ELR (cell line): ENCODE measurements around the gene ADAMTSL5.
"Not testable (repeated sequence)": the region's sequence is repeated elsewhere in the genome, so short reads cannot be mapped to it uniquely, and the experiment has no call there.

Experiments used
- DNase-seq: peaks from one replicate; pipeline ENCODE4 v3.0.0-alpha.2; 2015; ENCODE audit warnings: low read depth

ADAMTSL5 gene

DNA sequence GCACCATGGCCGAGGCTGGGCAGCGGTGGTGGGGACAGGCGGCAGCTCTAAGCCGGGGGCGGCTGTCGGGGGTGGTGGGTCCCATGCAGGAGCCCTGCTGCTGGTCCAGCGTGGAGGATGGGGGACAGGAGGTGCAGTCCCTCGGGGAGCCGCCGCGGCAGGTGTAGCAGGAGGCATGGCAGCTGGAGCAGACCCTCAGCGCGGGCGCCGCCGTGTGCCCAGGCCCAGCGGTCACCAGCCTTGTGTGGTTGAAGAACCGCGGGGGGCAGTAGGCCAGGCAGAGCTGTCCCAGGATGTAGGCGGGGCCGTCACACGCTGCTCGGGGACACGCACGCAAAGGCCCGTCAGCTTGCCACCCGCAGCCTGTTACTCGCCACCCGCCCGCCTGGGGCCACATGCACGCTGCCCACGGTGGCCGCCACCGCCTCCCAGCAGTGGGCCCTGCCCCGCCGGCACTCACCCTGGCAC, 30.9 kb downstream of the ADAMTSL5 start:
- no peak for DNase-seq

- DNase-seq: no peak
Observed at GRCh38 chr19:1481224-1481892, 31.5 kb downstream of the ADAMTSL5 start.

DNA sequence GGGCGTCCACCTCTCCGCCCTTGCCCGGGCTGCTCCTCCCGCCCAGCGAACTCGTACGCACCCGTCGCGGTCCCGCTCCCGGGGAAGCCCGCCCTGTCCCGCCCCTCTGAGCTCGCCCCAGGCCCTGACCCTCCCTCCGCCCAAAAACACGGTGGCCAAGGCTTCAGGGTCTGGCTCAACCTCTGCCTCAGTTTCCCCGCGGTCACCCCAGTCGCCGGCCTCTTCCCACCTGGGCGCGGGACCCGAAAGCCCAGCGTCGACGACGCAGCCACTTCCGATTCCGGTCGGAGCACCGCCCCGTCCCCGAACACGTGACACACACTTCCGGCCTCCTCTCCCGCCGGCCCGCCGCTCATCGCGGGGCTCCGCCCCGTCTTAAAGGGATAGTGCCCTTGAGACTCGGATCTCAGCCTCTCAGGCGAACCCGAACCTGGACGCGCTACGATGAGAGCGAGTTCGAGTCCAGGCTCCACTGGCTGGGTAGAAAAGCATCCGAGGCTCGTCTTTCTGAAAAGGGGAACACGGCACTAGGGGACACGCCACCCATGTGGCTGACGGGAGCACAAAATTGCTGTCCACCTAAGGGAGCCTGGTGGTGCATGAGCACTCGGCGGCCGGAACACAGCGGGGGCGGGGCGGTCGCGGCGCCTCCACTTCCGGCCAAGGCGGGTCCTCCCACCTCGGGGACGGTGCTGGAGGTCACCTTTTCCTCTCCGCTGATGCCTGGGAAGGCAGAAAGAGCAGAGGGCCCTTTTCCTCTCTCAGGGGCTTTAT, 33.7 kb downstream of the ADAMTSL5 start, which contains the start of gene C19orf25:
TSS of gene C19orf25 (minus strand) at position 282 of the 774 bp plus-strand sequence. CDS start 312 bp downstream, outside the sequence.
- peak; percentile 95 for DNase-seq

DNA sequence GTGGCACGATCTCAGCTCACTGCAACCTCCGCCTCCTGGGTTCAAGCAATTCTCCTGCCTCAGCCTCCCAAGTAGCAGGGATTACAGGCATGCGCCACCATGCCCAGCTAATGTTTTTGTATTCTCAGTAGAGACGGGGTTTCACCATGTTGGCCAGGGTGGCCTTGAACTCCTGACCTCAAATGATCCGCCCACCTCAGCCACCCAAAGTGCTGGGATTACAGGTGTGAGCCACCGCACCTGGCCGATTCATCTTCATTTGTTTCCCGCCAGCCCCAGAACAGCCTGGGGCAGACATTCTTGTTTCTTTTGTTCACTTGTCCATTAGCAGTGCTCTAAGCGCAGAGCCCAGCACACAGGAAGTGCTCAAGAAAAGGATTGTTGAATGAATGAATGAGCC, 35.8 kb downstream of the ADAMTSL5 start:
- DNase-seq: not testable (repeated sequence)

DNA sequence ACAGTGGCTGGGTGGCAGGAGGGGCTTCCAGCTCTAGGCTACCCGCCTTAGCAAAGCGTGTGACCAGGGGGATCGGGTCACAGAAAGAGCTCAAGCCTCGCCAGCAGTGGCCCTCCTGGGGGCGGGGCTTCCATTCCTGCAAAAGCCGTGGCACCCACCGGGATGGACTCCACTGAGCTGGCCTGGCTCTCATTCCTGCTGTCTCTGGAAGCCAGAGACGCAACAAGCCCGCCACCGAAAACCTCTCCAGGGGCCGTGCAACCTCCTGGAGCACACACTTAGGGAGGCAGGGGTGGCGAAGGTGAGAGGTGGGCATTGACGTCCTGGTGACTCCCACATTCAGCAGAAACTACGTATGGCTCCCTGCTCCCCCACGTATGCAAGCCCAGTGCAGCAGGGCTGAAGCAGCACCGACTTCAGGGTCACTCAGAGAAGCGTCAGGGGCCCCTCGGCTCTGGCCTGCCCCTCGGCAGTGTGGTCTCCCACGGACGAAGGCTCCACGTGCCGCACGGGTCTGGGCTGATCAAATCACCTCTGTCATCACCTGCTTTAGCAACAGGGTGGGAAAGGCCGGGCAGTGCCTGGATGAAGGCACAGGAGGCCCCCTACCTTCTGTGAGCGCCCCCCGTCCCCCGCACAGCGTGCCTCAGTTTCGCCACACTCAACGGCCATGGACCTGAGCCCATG, 36.9 kb downstream of the ADAMTSL5 start:
- DNase-seq: no peak

GRCh38 chr19:1474765-1475351, 38.0 kb downstream of the ADAMTSL5 start:
- DNase-seq: no peak

GRCh38 chr19:1474011-1474764, 38.6 kb downstream of the ADAMTSL5 start:
- peak; percentile 45 for DNase-seq

GRCh38 chr19:1473085-1473851, 39.6 kb downstream of the ADAMTSL5 start:
- DNase-seq: no peak

GRCh38 chr19:1472231-1473084, 40.4 kb downstream of the ADAMTSL5 start:
- DNase-seq: no peak

DNA sequence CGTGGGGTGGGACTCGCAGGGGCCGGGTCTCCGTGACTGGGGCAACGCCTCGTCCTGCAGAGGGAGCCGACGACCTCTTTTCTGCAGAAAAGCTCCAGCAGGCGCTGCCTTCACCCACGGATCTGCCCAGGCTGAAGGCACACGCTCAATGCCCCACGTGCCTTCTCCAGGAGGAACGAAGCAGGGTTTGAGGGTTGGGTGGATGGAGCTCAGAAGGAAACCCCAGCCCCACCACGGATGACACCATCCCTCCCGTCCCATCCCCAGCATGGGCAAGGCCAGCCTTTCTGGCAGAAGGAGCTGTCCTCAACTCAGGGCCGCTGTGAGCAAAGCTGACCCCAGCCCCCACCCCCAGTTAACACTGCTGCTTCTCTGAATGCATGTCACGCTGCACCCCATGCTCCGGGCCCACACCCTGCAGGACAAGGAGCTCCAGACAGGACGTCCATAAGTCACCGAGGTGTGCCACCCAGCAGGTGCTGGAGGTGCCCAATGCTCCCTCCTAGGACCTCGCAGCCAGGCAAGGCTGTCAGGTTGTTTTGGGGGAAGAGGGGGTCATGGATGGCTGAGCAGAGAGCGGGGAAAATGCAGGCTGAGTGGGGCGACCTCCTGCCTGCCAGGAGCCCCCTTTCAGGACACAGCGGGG, 41.2 kb downstream of the ADAMTSL5 start:
- peak; percentile 40 for DNase-seq

DNA sequence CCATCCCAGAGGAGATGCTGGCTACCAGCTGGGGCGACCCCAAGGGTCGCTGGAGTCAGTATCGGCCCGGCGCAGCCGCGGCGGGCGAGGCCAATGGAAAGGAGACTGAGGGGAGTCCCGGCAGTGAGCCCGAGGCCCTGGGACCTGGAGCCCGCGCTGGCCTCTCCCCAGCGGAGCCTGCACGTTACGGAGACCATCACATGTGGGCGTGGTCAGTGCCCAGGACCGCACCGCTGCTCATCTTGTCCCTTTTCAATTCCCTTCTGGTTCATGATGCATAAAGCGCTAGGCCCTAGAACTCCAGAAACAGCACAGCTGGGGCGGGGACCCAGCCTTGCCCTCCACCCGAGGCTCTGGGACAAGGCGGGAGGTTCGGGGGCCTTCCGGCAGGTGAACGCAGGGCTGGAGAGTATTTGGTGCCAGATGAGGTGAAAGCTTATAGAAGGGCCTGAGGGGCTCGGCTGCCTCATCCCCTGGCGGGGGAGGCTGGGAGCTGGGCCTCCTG, 41.8 kb downstream of the ADAMTSL5 start:
- DNase-seq: peak; percentile 42

GRCh38 chr19:1470305-1471009, 42.4 kb downstream of the ADAMTSL5 start:
- DNase-seq: peak; percentile 34

DNA sequence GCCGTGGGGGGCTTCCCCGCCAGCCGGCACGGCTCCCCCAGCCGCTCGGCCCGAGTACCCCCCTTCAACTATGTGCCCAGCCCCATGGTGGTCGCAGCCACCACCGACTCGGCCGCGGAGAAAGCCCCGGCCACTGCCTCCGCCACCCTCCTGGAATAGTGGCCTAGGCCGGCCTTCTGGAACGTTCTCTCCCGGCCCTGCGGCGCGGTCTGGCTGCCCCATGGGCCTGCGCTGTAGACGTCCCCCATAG, 42.8 kb downstream of the ADAMTSL5 start:
- no peak for DNase-seq

DNA sequence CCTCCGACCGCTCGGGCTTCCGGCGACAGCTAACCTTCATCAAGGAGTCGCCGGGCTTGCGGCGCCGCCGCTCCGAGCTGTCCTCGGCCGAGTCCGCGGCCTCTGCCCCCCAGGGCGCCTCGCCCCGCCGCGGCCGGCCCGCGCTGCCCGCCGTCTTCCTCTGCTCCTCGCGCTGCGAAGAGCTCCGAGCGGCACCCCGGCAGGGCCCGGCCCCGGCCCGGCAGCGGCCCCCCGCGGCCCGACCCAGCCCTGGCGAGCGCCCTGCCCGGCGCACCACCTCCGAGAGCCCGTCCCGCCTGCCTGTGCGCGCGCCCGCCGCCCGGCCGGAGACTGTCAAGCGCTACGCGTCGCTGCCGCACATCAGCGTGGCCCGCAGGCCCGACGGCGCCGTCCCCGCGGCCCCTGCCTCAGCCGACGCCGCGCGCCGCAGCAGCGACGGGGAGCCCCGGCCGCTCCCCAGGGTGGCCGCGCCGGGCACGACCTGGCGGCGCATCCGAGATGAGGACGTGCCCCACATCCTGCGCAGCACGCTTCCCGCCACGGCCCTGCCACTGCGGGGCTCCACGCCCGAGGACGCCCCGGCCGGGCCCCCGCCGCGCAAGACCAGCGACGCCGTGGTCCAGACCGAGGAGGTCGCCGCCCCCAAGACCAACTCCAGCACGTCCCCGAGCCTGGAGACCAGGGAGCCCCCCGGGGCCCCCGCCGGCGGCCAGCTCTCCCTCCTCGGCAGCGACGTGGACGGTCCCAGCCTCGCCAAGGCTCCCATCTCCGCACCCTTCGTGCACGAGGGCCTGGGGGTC, 43.4 kb downstream of the ADAMTSL5 start:
- DNase-seq: peak; percentile 44

DNA sequence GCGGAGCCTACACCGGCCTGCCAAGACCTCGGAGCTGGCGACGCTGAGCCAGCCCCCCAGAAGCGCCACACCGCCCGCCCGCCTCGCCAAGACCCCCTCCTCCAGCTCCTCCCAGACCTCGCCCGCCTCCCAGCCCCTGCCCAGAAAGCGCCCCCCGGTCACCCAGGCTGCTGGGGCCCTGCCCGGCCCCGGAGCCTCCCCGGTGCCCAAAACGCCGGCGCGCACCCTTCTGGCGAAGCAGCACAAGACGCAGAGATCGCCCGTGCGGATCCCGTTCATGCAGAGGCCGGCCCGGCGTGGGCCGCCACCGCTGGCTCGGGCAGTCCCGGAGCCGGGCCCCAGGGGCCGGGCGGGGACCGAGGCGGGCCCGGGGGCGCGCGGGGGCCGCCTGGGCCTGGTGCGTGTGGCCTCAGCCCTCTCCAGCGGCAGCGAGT, 44.0 kb downstream of the ADAMTSL5 start:
- DNase-seq: peak; percentile 54

DNA sequence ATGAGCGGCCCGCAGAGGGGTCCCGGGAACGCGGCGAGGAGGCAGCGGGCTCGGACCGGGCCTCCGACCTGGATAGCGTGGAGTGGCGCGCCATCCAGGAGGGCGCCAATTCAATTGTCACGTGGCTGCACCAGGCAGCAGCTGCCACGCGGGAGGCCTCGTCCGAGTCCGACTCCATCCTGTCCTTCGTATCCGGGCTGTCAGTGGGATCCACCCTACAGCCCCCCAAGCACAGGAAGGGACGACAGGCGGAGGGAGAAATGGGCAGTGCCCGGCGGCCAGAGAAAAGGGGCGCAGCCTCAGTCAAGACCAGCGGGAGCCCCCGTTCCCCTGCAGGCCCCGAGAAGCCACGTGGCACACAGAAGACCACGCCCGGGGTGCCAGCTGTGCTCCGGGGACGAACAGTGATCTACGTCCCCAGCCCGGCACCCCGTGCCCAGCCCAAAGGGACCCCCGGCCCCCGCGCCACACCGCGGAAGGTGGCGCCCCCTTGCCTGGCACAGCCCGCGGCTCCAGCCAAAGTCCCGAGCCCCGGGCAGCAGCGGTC, 44.5 kb downstream of the ADAMTSL5 start:
- DNase-seq: no peak

- DNase-seq: no peak
Observed at GRCh38 chr19:1467490-1468273, 45.1 kb downstream of the ADAMTSL5 start.
